Hepatocyte (in vitro differentiated cells): ENCODE results near the gene SSTR3. TPM values are rescaled to one million over a fixed set of nuclear protein-coding genes. Genes with fewer than 3 reads are reported as not detected.

Source experiments
- DNase-seq: peaks from one replicate; pipeline ENCODE4 v3.0.0-alpha.2; 2016; ENCODE audit warnings: low spot score
- H2AFZ ChIP-seq: fragments of 200-600 bp; sonication (generic); 2 replicates; pipeline ENCODE4 v1.6.0; 2016; ENCODE audit warnings: antibody characterized with exemption, mild to moderate bottlenecking
- H3K27ac ChIP-seq: fragments of 200-600 bp; sonication (generic); 2 replicates; pipeline ENCODE4 v1.5.1; 2016; ENCODE audit warnings: mild to moderate bottlenecking
- H3K27me3 ChIP-seq: fragments of 200-600 bp; sonication (generic); 2 replicates; pipeline ENCODE4 v1.6.1; 2016
- H3K36me3 ChIP-seq: fragments of 200-600 bp; sonication (generic); replicated peaks from 2 replicates; pipeline ENCODE4 v1.5.1; 2016; ENCODE audit warnings: low read depth; ENCODE audit not compliant: insufficient read depth
- H3K4me1 ChIP-seq: fragments of 200-600 bp; sonication (generic); 2 replicates; pipeline ENCODE4 v1.5.1; 2016; ENCODE audit warnings: mild to moderate bottlenecking, moderate library complexity; ENCODE audit not compliant: insufficient read depth
- H3K4me2 ChIP-seq: fragments of 200-600 bp; sonication (generic); 2 replicates; pipeline ENCODE4 v1.6.0; 2016
- H3K4me3 ChIP-seq: fragments of 200-600 bp; sonication (generic); 2 replicates; pipeline ENCODE4 v1.5.1; 2016; ENCODE audit warnings: mild to moderate bottlenecking
- H3K79me2 ChIP-seq: fragments of 200-600 bp; sonication (generic); 2 replicates; pipeline ENCODE4 v1.6.0; 2017; ENCODE audit warnings: mild to moderate bottlenecking
- H3K9me2 ChIP-seq: fragments of 200-600 bp; sonication (generic); replicated peaks from 2 replicates; pipeline ENCODE4 v1.6.0; 2017; ENCODE audit warnings: mild to moderate bottlenecking; ENCODE audit not compliant: insufficient read depth
- H3K9me3 ChIP-seq: fragments of 200-600 bp; sonication (generic); 2 replicates; pipeline ENCODE4 v1.5.1; 2016; ENCODE audit warnings: low read depth, mild to moderate bottlenecking
- H4K20me1 ChIP-seq: fragments of 200-600 bp; sonication (generic); 2 replicates; pipeline ENCODE4 v1.6.0; 2016; ENCODE audit warnings: mild to moderate bottlenecking; ENCODE audit not compliant: insufficient read depth, poor library complexity, severe bottlenecking
- CTCF ChIP-seq: fragments of 200-600 bp; sonication (generic); IDR thresholded peaks from 2 replicates; pipeline ENCODE4 v1.5.1; 2016; ENCODE audit warnings: antibody characterized with exemption, mild to moderate bottlenecking; ENCODE audit not compliant: poor library complexity
- EZH2 ChIP-seq: fragments of 200-600 bp; sonication (generic); IDR thresholded peaks from 2 replicates; pipeline ENCODE4 v1.6.1; 2016; ENCODE audit warnings: antibody characterized with exemption, mild to moderate bottlenecking, borderline replicate concordance
- EZH2phosphoT487 ChIP-seq: fragments of 200-600 bp; sonication (generic); IDR thresholded peaks from one replicate; pipeline ENCODE4 v1.6.1; 2018; ENCODE audit warnings: antibody characterized with exemption, mild to moderate bottlenecking, low read depth, moderate library complexity; ENCODE audit not compliant: unreplicated experiment, severe bottlenecking
- WGBS: methylation state at CpG from one replicate; pipeline ENCODE4 v1.1.6; 2016; ENCODE audit warnings: low lambda C conversion rate; ENCODE audit errors: missing lambda C conversion rate; 5-methylcytosine and 5-hydroxymethylcytosine counted together
- polyA plus RNA-seq: library from polyadenylated mRNA; unstranded; fragments of >200 nt; fragmentation: Nextera tagmentation; extraction: Ambion mirVana; gene quantifications from 2 replicates; pipeline ENCODE4 v1.2.1, GENCODE V29; 2016
- total RNA-seq: library from RNA; depleted of rRNA; stranded (reverse); fragments of >200 nt; gene quantifications from 2 replicates; pipeline ENCODE4 v1.2.3, GENCODE V29; 2014

SSTR3 gene
- total and polyA plus RNA-seq, 2 experiments from 2014 or later, result 0.47 to 2.8 TPM

- Histone ChIP-seq H3K36me3 (no peaks in the 10 kb centered on the region), H3K4me3 (no peak overlapping the region), H3K9me2 (no peaks in the 10 kb centered on the region), H4K20me1 (no peaks in the 10 kb centered on the region), H3K79me2 (no peaks in the 10 kb centered on the region), H3K4me2 (no peak overlapping the region), H3K4me1 (peaks cover 30% of the 10 kb centered on the region), H3K27ac (no peak overlapping the region), H3K27me3 (no peaks in the 10 kb centered on the region), H3K9me3 (no peaks in the 10 kb centered on the region), H2AFZ (no peak overlapping the region)
- no peak for TF ChIP-seq EZH2
- TF ChIP-seq EZH2phosphoT487, result no peak
- no peak for TF ChIP-seq CTCF
- DNase-seq, result no peak
- 86% methylated on average over 9 of the region's 9 CpGs for WGBS
Observed at GRCh38 chr22:37215890-37216289, 3.6 kb upstream of the SSTR3 start.

GRCh38 chr22:37214731-37215030 lies 2.4 kb upstream of the SSTR3 start:
- peaks cover 40% of the 10 kb centered on the region for H3K4me1 ChIP-seq
- no peak for TF ChIP-seq CTCF
- TF ChIP-seq EZH2phosphoT487, result no peak
- TF ChIP-seq EZH2, result no peak
- 61% methylated on average over 13 of the region's 13 CpGs for WGBS
- H2AFZ ChIP-seq, result no peak overlapping the region
- H3K9me2 ChIP-seq, result no peaks in the 10 kb centered on the region
- H3K27ac ChIP-seq, result no peak overlapping the region
- H3K4me2 ChIP-seq, result no peak overlapping the region
- H3K27me3 ChIP-seq, result no peaks in the 10 kb centered on the region
- no peaks in the 10 kb centered on the region for H4K20me1 ChIP-seq
- no peaks in the 10 kb centered on the region for H3K36me3 ChIP-seq
- H3K9me3 ChIP-seq, result no peaks in the 10 kb centered on the region
- H3K4me3 ChIP-seq, result no peak overlapping the region
- DNase-seq, result no peak
- H3K79me2 ChIP-seq, result no peaks in the 10 kb centered on the region

- no peak overlapping the region for H3K4me3 ChIP-seq
- peaks cover 40% of the 10 kb centered on the region for H3K4me1 ChIP-seq
- H3K9me2 ChIP-seq, result no peaks in the 10 kb centered on the region
- 76% methylated on average over 13 of the region's 13 CpGs for WGBS
- no peaks in the 10 kb centered on the region for H4K20me1 ChIP-seq
- H3K4me2 ChIP-seq, result no peak overlapping the region
- H3K27ac ChIP-seq, result no peak overlapping the region
- H3K79me2 ChIP-seq, result no peaks in the 10 kb centered on the region
- no peaks in the 10 kb centered on the region for H3K36me3 ChIP-seq
- no peak for DNase-seq
- TF ChIP-seq EZH2, result no peak
- TF ChIP-seq EZH2phosphoT487, result no peak
- no peak for TF ChIP-seq CTCF
- H3K9me3 ChIP-seq, result no peaks in the 10 kb centered on the region
- no peaks in the 10 kb centered on the region for H3K27me3 ChIP-seq
- no peak overlapping the region for H2AFZ ChIP-seq
Observed at GRCh38 chr22:37213941-37214730, 1.9 kb upstream of the SSTR3 start.
